Right kidney (tissue), 1 donor: ENCODE data around the gene KIFC1.
"Not testable (repeated sequence)": the region's sequence is repeated elsewhere in the genome, so short reads cannot be mapped to it uniquely, and the experiment has no call there.

Experiments
- DNase-seq: peaks from one replicate; pipeline ENCODE4 v3.0.0-alpha.2; 2016

KIFC1 gene

GRCh38 chr6:33372526-33373123 is 19.0 kb upstream of the KIFC1 start:
- no peak for DNase-seq

GRCh38 chr6:33373960-33374910 is 17.4 kb upstream of the KIFC1 start:
- DNase-seq, result no peak

GRCh38 chr6:33375143-33375671 is 16.4 kb upstream of the KIFC1 start:
- no peak for DNase-seq

- DNase-seq, result no peak
Observed at GRCh38 chr6:33377171-33377570, 14.5 kb upstream of the KIFC1 start.

- DNase-seq, result not testable (repeated sequence)
Observed at GRCh38 chr6:33379184-33379583, 12.4 kb upstream of the KIFC1 start.

GRCh38 chr6:33380272-33380981 is 11.2 kb upstream of the KIFC1 start:
- DNase-seq, result no peak

- no peak for DNase-seq
Observed at GRCh38 chr6:33383427-33384185, 8.0 kb upstream of the KIFC1 start.

GRCh38 chr6:33384581-33385020 is 7.0 kb upstream of the KIFC1 start:
- DNase-seq, result no peak

GRCh38 chr6:33390173-33390572 is 1.4 kb upstream of the KIFC1 start:
- DNase-seq, result no peak

GRCh38 chr6:33390767-33391277 is 801 bp upstream of the KIFC1 start:
- DNase-seq, result no peak

GRCh38 chr6:33391922-33392594 is 435 bp downstream of the KIFC1 start:
- DNase-seq, result no peak

- DNase-seq, result no peak
Observed at GRCh38 chr6:33392595-33392948, 949 bp downstream of the KIFC1 start.

GRCh38 chr6:33392979-33393378 is 1.4 kb downstream of the KIFC1 start:
- DNase-seq, result no peak

GRCh38 chr6:33397541-33397940 is 5.9 kb downstream of the KIFC1 start:
- DNase-seq, result no peak

- not testable (repeated sequence) for DNase-seq
Observed at GRCh38 chr6:33398601-33399000, 7.0 kb downstream of the KIFC1 start.

GRCh38 chr6:33399881-33400280 is 8.3 kb downstream of the KIFC1 start:
- DNase-seq, result not testable (repeated sequence)

- no peak for DNase-seq
Observed at GRCh38 chr6:33404884-33405283, 13.3 kb downstream of the KIFC1 start.

GRCh38 chr6:33405386-33405940 is 13.8 kb downstream of the KIFC1 start:
- no peak for DNase-seq

- DNase-seq, result no peak
Observed at GRCh38 chr6:33406126-33406525, 14.5 kb downstream of the KIFC1 start.

GRCh38 chr6:33407132-33407718 is 15.6 kb downstream of the KIFC1 start:
- DNase-seq, result no peak
